Measurements from ENCODE around the gene CHMP3. TPM values are rescaled to one million over a fixed set of nuclear protein-coding genes. Genes with fewer than 3 reads are reported as not detected.
A peak's percentile ranks its signal among the peaks of the same experiment; 100 is the strongest.

Gene CHMP3
- total RNA-seq, 1 donor from 2014 or later, result 70.5 TPM

- Mint-ChIP-seq H3K27ac (ENCODE audit: unreplicated experiment) (no peak overlapping the region), H3K9me3 (ENCODE audit: unreplicated experiment) (peaks cover 5% of the 10 kb centered on the region), H3K27me3 (ENCODE audit: unreplicated experiment) (no peaks in the 10 kb centered on the region), H3K36me3 (ENCODE audit: low read depth, unreplicated experiment) (no peaks in the 10 kb centered on the region), H3K4me1 (ENCODE audit: unreplicated experiment) (no peaks in the 10 kb centered on the region), H3K4me3 (ENCODE audit: unreplicated experiment) (no peak overlapping the region)
- no peak for DNase-seq (ENCODE audit: low spot score)
- no peak for TF ChIP-seq CTCF (IDR thresholded peaks at IDR 0.05; ENCODE audit: unreplicated experiment)
Measured at GRCh38 chr2:86522711-86523110, 40.5 kb downstream of the CHMP3 start.

GRCh38 chr2:86521922-86522321 is 41.3 kb downstream of the CHMP3 start:
- Mint-ChIP-seq H3K4me1 (ENCODE audit: unreplicated experiment) (no peaks in the 10 kb centered on the region), H3K36me3 (ENCODE audit: low read depth, unreplicated experiment) (no peaks in the 10 kb centered on the region), H3K27me3 (ENCODE audit: unreplicated experiment) (no peaks in the 10 kb centered on the region), H3K9me3 (ENCODE audit: unreplicated experiment) (peaks cover 5% of the 10 kb centered on the region), H3K27ac (ENCODE audit: unreplicated experiment) (no peak overlapping the region), H3K4me3 (ENCODE audit: unreplicated experiment) (no peak overlapping the region)
- TF ChIP-seq CTCF (IDR thresholded peaks at IDR 0.05; ENCODE audit: unreplicated experiment), result no peak
- no peak for DNase-seq (ENCODE audit: low spot score)

- no peak for DNase-seq (ENCODE audit: low spot score)
- Mint-ChIP-seq H3K9me3 (ENCODE audit: unreplicated experiment) (peaks cover 5% of the 10 kb centered on the region), H3K36me3 (ENCODE audit: low read depth, unreplicated experiment) (no peaks in the 10 kb centered on the region), H3K27me3 (ENCODE audit: unreplicated experiment) (no peaks in the 10 kb centered on the region), H3K4me1 (ENCODE audit: unreplicated experiment) (no peaks in the 10 kb centered on the region), H3K27ac (ENCODE audit: unreplicated experiment) (peak overlapping the region; percentile 14), H3K4me3 (ENCODE audit: unreplicated experiment) (no peak overlapping the region)
- no peak for TF ChIP-seq CTCF (IDR thresholded peaks at IDR 0.05; ENCODE audit: unreplicated experiment)
Measured at GRCh38 chr2:86520153-86520552, 43.1 kb downstream of the CHMP3 start.

GRCh38 chr2:86519349-86519748 is 43.9 kb downstream of the CHMP3 start:
- no peak overlapping the region for H3K27ac Mint-ChIP-seq (ENCODE audit: unreplicated experiment)
- peaks cover 5% of the 10 kb centered on the region for H3K9me3 Mint-ChIP-seq (ENCODE audit: unreplicated experiment)
- no peaks in the 10 kb centered on the region for H3K36me3 Mint-ChIP-seq (ENCODE audit: low read depth, unreplicated experiment)
- no peaks in the 10 kb centered on the region for H3K27me3 Mint-ChIP-seq (ENCODE audit: unreplicated experiment)
- H3K4me3 Mint-ChIP-seq (ENCODE audit: unreplicated experiment), result no peak overlapping the region
- no peaks in the 10 kb centered on the region for H3K4me1 Mint-ChIP-seq (ENCODE audit: unreplicated experiment)
- no peak for TF ChIP-seq CTCF (IDR thresholded peaks at IDR 0.05; ENCODE audit: unreplicated experiment)
- DNase-seq (ENCODE audit: low spot score), result no peak

- peaks cover 5% of the 10 kb centered on the region for H3K9me3 Mint-ChIP-seq (ENCODE audit: unreplicated experiment)
- no peak overlapping the region for H3K4me3 Mint-ChIP-seq (ENCODE audit: unreplicated experiment)
- H3K27me3 Mint-ChIP-seq (ENCODE audit: unreplicated experiment), result no peaks in the 10 kb centered on the region
- no peak for DNase-seq (ENCODE audit: low spot score)
- TF ChIP-seq CTCF (IDR thresholded peaks at IDR 0.05; ENCODE audit: unreplicated experiment), result no peak
- no peaks in the 10 kb centered on the region for H3K4me1 Mint-ChIP-seq (ENCODE audit: unreplicated experiment)
- H3K27ac Mint-ChIP-seq (ENCODE audit: unreplicated experiment), result no peak overlapping the region
- H3K36me3 Mint-ChIP-seq (ENCODE audit: low read depth, unreplicated experiment), result no peaks in the 10 kb centered on the region
Measured at GRCh38 chr2:86518481-86518880, 44.8 kb downstream of the CHMP3 start.
